ENCODE measurements around the gene FNDC3A. TPM values are rescaled to one million over a fixed set of nuclear protein-coding genes. Genes with fewer than 3 reads are reported as not detected.

Gene FNDC3A
- total RNA-seq, 1 experiment from 2014 or later, result 24.3 TPM

GRCh38 chr13:49216334-49216733 lies 240.6 kb downstream of the FNDC3A start:
- Histone ChIP-seq H3K27me3 (ENCODE audit: control insufficient read depth, insufficient read depth, low read length) (no peaks in the 10 kb centered on the region), H3K36me3 (ENCODE audit: control insufficient read depth, insufficient read depth, low read length) (no peaks in the 10 kb centered on the region), H3K4me3 (ENCODE audit: low read depth in 2 of 2, low read length in 2 of 2) (no peak overlapping the region), H3K9me3 (ENCODE audit: control insufficient read depth, insufficient read depth, low read depth, low read length) (no peaks in the 10 kb centered on the region), H3K4me1 (ENCODE audit: control insufficient read depth, insufficient read depth, low read length) (no peaks in the 10 kb centered on the region), H3K27ac (ENCODE audit: low read length) (no peak overlapping the region)
- BruUV-seq (replicated peaks), result no TSS peak
- intact Hi-C loops (cut with micrococcal nuclease; ENCODE audit: unreplicated experiment), result no loop called here
- in situ Hi-C loops (cut with HindIII; ENCODE audit: low pct_unique_long_range_greater_than_20kb, low sequenced_read_pairs), result no loop called here
- DNase-seq (ENCODE audit: low read depth, low spot score) (no peak), ATAC-seq (no peak)
- ChIA-PET CTCF (no interaction called here), POLR2A (no interaction called here)
- TF ChIP-seq SIN3A (IDR thresholded peaks at IDR 0.05; ENCODE audit: borderline replicate concordance, insufficient read depth, low read depth, low read length) (no peak), TCF7L2 (IDR thresholded peaks at IDR 0.05; ENCODE audit: low read depth, low read length) (no peak), POLR2AphosphoS5 (IDR thresholded peaks at IDR 0.05; ENCODE audit: low read depth, low read length) (no peak), REST (IDR thresholded peaks at IDR 0.05; ENCODE audit: insufficient read depth in 1 of 2, low read depth in 2 of 2, low read length in 1 of 2) (no peak)
- TF ChIP-seq, protein P1, sequence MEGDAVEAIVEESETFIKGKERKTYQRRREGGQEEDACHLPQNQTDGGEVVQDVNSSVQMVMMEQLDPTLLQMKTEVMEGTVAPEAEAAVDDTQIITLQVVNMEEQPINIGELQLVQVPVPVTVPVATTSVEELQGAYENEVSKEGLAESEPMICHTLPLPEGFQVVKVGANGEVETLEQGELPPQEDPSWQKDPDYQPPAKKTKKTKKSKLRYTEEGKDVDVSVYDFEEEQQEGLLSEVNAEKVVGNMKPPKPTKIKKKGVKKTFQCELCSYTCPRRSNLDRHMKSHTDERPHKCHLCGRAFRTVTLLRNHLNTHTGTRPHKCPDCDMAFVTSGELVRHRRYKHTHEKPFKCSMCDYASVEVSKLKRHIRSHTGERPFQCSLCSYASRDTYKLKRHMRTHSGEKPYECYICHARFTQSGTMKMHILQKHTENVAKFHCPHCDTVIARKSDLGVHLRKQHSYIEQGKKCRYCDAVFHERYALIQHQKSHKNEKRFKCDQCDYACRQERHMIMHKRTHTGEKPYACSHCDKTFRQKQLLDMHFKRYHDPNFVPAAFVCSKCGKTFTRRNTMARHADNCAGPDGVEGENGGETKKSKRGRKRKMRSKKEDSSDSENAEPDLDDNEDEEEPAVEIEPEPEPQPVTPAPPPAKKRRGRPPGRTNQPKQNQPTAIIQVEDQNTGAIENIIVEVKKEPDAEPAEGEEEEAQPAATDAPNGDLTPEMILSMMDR (IDR thresholded peaks at IDR 0.05), result no peak

GRCh38 chr13:49217962-49218492 lies 242.3 kb downstream of the FNDC3A start:
- Histone ChIP-seq H3K27me3 (ENCODE audit: control insufficient read depth, insufficient read depth, low read length) (no peaks in the 10 kb centered on the region), H3K4me1 (ENCODE audit: control insufficient read depth, insufficient read depth, low read length) (no peaks in the 10 kb centered on the region), H3K4me3 (ENCODE audit: low read depth in 2 of 2, low read length in 2 of 2) (no peak overlapping the region), H3K27ac (ENCODE audit: low read length) (no peak overlapping the region), H3K9me3 (ENCODE audit: control insufficient read depth, insufficient read depth, low read depth, low read length) (no peaks in the 10 kb centered on the region), H3K36me3 (ENCODE audit: control insufficient read depth, insufficient read depth, low read length) (no peaks in the 10 kb centered on the region)
- BruUV-seq (replicated peaks), result no TSS peak
- ATAC-seq, result no peak
- intact Hi-C loops (cut with micrococcal nuclease; ENCODE audit: unreplicated experiment) (no loop called here), in situ Hi-C loops (cut with HindIII; ENCODE audit: low pct_unique_long_range_greater_than_20kb, low sequenced_read_pairs) (no loop called here)
- TF ChIP-seq POLR2AphosphoS5 (IDR thresholded peaks at IDR 0.05; ENCODE audit: low read depth, low read length) (no peak), TCF7L2 (IDR thresholded peaks at IDR 0.05; ENCODE audit: low read depth, low read length) (no peak), REST (IDR thresholded peaks at IDR 0.05; ENCODE audit: insufficient read depth in 1 of 2, low read depth in 2 of 2, low read length in 1 of 2) (no peak), SIN3A (IDR thresholded peaks at IDR 0.05; ENCODE audit: borderline replicate concordance, insufficient read depth, low read depth, low read length) (no peak)
- TF ChIP-seq, protein P1 (IDR thresholded peaks at IDR 0.05), result no peak
- ChIA-PET CTCF (no interaction called here), POLR2A (no interaction called here)
- DNase-seq (ENCODE audit: low read depth, low spot score), result no peak
